HG02970 (cell line): ENCODE measurements around the gene UGGT1.
A peak's percentile ranks its signal among the peaks of the same experiment; 100 is the strongest.

ENCODE experiments used
- ATAC-seq: cut with Tn5 transposase; IDR thresholded peaks from one replicate; pipeline ENCODE4 v1.9.1; 2021; ENCODE audit warnings: mild to moderate bottlenecking, moderate library complexity, moderate number of reproducible peaks; ENCODE audit not compliant: unreplicated experiment, low FRiP score

UGGT1 gene

GRCh38 chr2:128090945-128091725 is at the start of gene UGGT1:
Gene UGGT1, plus strand, starts transcription at chr2:128091200. Its CDS starts 158 bp downstream, at chr2:128091358.
- peak; percentile 96 for ATAC-seq

- ATAC-seq, result no peak
These were observed 49.4 kb upstream of the UGGT1 start for GRCh38 chr2:128041561-128041960.

- ATAC-seq, result no peak
These were observed 48.0 kb upstream of the UGGT1 start for GRCh38 chr2:128043041-128043440.

- no peak for ATAC-seq
These were observed 37.7 kb upstream of the UGGT1 start for GRCh38 chr2:128053331-128053730.

- no peak for ATAC-seq
These were observed 36.7 kb upstream of the UGGT1 start for GRCh38 chr2:128054104-128054885.

- ATAC-seq, result no peak
These were observed 33.7 kb upstream of the UGGT1 start for GRCh38 chr2:128057334-128057733.

GRCh38 chr2:128058114-128058513 is 32.9 kb upstream of the UGGT1 start:
- no peak for ATAC-seq

- ATAC-seq, result no peak
These were observed 28.4 kb upstream of the UGGT1 start for GRCh38 chr2:128062571-128062970.

- no peak for ATAC-seq
These were observed 26.6 kb upstream of the UGGT1 start for GRCh38 chr2:128064353-128064752.

- no peak for ATAC-seq
These were observed 21.2 kb upstream of the UGGT1 start for GRCh38 chr2:128069769-128070168.

- no peak for ATAC-seq
These were observed 17.7 kb upstream of the UGGT1 start for GRCh38 chr2:128073278-128073677.

GRCh38 chr2:128076461-128077106 is 14.4 kb upstream of the UGGT1 start:
- ATAC-seq, result no peak

- ATAC-seq, result no peak
These were observed 6.2 kb upstream of the UGGT1 start for GRCh38 chr2:128084757-128085156.

GRCh38 chr2:128086244-128086643 is 4.8 kb upstream of the UGGT1 start:
- no peak for ATAC-seq

- ATAC-seq, result no peak
These were observed 440 bp upstream of the UGGT1 start for GRCh38 chr2:128090575-128090944.

GRCh38 chr2:128091726-128092080 is 703 bp downstream of the UGGT1 start:
- ATAC-seq, result peak; percentile 3

GRCh38 chr2:128092656-128093055 is 1.7 kb downstream of the UGGT1 start:
- ATAC-seq, result no peak

GRCh38 chr2:128093762-128094161 is 2.8 kb downstream of the UGGT1 start:
- ATAC-seq, result no peak

- no peak for ATAC-seq
These were observed 4.2 kb downstream of the UGGT1 start for GRCh38 chr2:128095201-128095600.

GRCh38 chr2:128103407-128103806 is 12.4 kb downstream of the UGGT1 start:
- ATAC-seq, result no peak

- no peak for ATAC-seq
These were observed 14.1 kb downstream of the UGGT1 start for GRCh38 chr2:128105072-128105471.
